ENCODE measurements around the gene DUS1L.
A peak's percentile ranks its signal among the peaks of the same experiment; 100 is the strongest.

The DUS1L gene

DNA sequence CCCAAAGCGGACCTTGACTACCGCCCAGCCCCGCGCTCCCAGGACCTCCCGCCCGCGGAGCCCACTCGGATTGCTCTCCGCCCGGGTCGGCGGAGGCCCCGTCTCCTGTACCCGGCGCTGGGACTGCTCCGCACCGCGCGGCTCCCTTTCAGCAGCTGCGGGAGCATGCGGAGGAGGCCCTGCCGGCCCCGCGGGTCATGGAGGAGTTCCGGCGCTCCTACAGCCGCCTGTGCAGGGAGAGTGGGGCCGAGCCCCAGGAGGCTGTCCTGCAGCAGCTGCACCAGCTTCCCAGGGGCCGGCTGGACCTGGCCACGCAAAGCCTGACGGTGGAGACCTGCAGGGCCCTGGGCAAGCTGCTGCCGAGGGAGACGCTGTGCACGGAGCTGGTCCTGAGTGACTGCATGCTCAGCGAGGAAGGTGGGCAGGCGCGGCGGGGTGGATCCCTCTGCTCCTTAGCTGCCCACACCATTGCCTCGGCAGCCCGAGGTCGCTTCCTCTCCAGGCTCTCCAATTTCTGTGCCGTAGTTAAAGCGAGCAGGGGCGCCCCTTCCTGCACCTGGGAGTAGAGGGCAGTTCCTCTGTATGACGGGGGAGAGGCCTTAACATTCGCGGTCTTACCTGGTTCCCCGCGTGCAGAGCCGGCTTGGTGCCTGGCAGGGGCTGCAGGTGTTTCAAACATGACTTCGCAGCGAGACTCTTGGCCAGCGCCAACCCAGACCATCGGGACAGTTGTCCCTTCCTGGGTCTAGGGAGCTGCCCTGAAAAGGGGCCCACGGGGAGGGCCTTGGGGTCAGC lies 42.0 kb downstream of the DUS1L start:
- Histone ChIP-seq H3K27me3 (replicated peaks; ENCODE audit: control insufficient read depth, insufficient read depth, low read length) (no peaks in the 10 kb centered on the region), H3K36me3 (ENCODE audit: control insufficient read depth, insufficient read depth, low read length) (no peaks in the 10 kb centered on the region; the same call in none of the 2 replicates), H3K4me3 (replicated peaks; ENCODE audit: low read depth, low read length) (peak overlapping the region; percentile 80)
- TF ChIP-seq CTCF (IDR thresholded peaks at IDR 0.05; ENCODE audit: insufficient read depth, low read length, poor library complexity, severe bottlenecking), result no peak
- DNase-seq (ENCODE audit: extremely low read depth, insufficient read length), result no peak

DNA sequence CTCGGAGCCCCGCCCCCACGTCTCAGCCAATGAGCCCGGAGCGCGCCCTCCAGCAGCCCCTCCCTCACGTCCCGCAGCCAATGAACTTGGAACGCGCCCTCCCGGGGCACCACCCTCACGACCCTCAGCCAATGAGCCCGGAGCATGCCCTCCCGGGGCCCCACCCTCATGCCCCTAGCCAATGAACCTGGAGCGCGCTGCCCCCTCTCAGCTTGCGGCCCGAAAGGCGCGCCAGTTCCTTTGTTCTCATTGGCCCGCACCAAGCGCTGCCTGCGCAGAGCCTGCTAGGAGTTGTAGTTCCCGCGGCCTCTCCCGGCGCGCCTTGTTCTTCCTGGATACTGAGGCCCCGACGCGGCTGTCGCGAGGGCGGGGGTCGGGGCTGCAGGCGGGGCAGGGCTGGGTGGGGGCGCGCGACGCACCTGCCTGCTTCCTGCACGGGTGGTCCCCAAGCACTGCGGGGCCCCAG lies 42.6 kb downstream of the DUS1L start, which contains the start of gene LRRC45:
Gene LRRC45 (plus strand): TSS at position 325 of the 466 bp plus-strand sequence. CDS start 339 bp downstream, outside the sequence.
- DNase-seq (ENCODE audit: extremely low read depth, insufficient read length), result peak; percentile 99
- Histone ChIP-seq H3K4me3 (replicated peaks; ENCODE audit: low read depth, low read length) (peak within 1 kb of the TSS; percentile 87), H3K36me3 (ENCODE audit: control insufficient read depth, insufficient read depth, low read length) (no peaks in the 10 kb centered on the region; the same call in 1 of the 2 replicates), H3K27me3 (replicated peaks; ENCODE audit: control insufficient read depth, insufficient read depth, low read length) (no peaks in the 10 kb centered on the region)
- no peak for TF ChIP-seq CTCF (IDR thresholded peaks at IDR 0.05; ENCODE audit: insufficient read depth, low read length, poor library complexity, severe bottlenecking)

GRCh38 chr17:82022310-82022980 lies 43.2 kb downstream of the DUS1L start, which contains the start of gene CENPX:
TSS of gene CENPX (minus strand) at chr17:82022878. CDS start at chr17:82022861, 17 bp downstream.
- TF ChIP-seq CTCF (IDR thresholded peaks at IDR 0.05; ENCODE audit: insufficient read depth, low read length, poor library complexity, severe bottlenecking), result no peak
- Histone ChIP-seq H3K27me3 (replicated peaks; ENCODE audit: control insufficient read depth, insufficient read depth, low read length) (no peaks in the 10 kb centered on the region), H3K36me3 (ENCODE audit: control insufficient read depth, insufficient read depth, low read length) (no peaks in the 10 kb centered on the region; the same call in none of the 2 replicates), H3K4me3 (replicated peaks; ENCODE audit: low read depth, low read length) (peak within 1 kb of the TSS; percentile 87)
- no peak for DNase-seq (ENCODE audit: extremely low read depth, insufficient read length)

GRCh38 chr17:82021900-82022309 lies 43.7 kb downstream of the DUS1L start:
- Histone ChIP-seq H3K27me3 (replicated peaks; ENCODE audit: control insufficient read depth, insufficient read depth, low read length) (no peaks in the 10 kb centered on the region), H3K36me3 (ENCODE audit: control insufficient read depth, insufficient read depth, low read length) (no peaks in the 10 kb centered on the region; the same call in none of the 2 replicates), H3K4me3 (replicated peaks; ENCODE audit: low read depth, low read length) (peak overlapping the region; percentile 87)
- TF ChIP-seq CTCF (IDR thresholded peaks at IDR 0.05; ENCODE audit: insufficient read depth, low read length, poor library complexity, severe bottlenecking), result no peak
- DNase-seq (ENCODE audit: extremely low read depth, insufficient read length), result no peak

GRCh38 chr17:82021107-82021899 lies 44.3 kb downstream of the DUS1L start:
- peak; percentile 73 for TF ChIP-seq CTCF (IDR thresholded peaks at IDR 0.05; ENCODE audit: insufficient read depth, low read length, poor library complexity, severe bottlenecking)
- Histone ChIP-seq H3K36me3 (ENCODE audit: control insufficient read depth, insufficient read depth, low read length) (no peaks in the 10 kb centered on the region; the same call in none of the 2 replicates), H3K27me3 (replicated peaks; ENCODE audit: control insufficient read depth, insufficient read depth, low read length) (no peaks in the 10 kb centered on the region), H3K4me3 (replicated peaks; ENCODE audit: low read depth, low read length) (peak overlapping the region; percentile 87)
- peak; percentile 58 for DNase-seq (ENCODE audit: extremely low read depth, insufficient read length)

Data from GM06990 (cell line).